GM12878 (cell line): Measurements from ENCODE around the gene CXXC1. TPM values are rescaled to one million over a fixed set of nuclear protein-coding genes. Genes with fewer than 3 reads are reported as not detected.
A peak's percentile ranks its signal among the peaks of the same experiment; 100 is the strongest.

Source experiments
- CHD4 ChIP-seq: fragments of 200-600 bp; sonication (generic); IDR thresholded peaks from 2 replicates; pipeline ENCODE4 v1.6.1; 2016; ENCODE audit warnings: mild to moderate bottlenecking
- CREB1 ChIP-seq: IDR thresholded peaks from 2 replicates; pipeline ENCODE4 v1.6.1; 2012; ENCODE audit warnings: low read depth, mild to moderate bottlenecking, inconsistent platforms
- E2F8 ChIP-seq: fragments of 450-650 bp; IDR thresholded peaks from 2 replicates; pipeline ENCODE4 v1.6.1; 2018; ENCODE audit warnings: mild to moderate bottlenecking, low read depth, moderate library complexity; ENCODE audit not compliant: partially characterized antibody
- GATAD2B ChIP-seq: fragments of 450-650 bp; conservative IDR thresholded peaks from 2 replicates; pipeline ENCODE4 v1.6.1; 2017; ENCODE audit warnings: low read depth, mild to moderate bottlenecking, moderate library complexity
- IRF4 ChIP-seq: IDR thresholded peaks from 2 replicates; pipeline ENCODE4 v1.6.1; 2011; ENCODE audit warnings: low read depth, low read length
- NR2C2 ChIP-seq: IDR thresholded peaks from 2 replicates; pipeline ENCODE4 v1.6.1; 2011; ENCODE audit warnings: borderline replicate concordance, low read depth; ENCODE audit not compliant: control insufficient read depth, insufficient read length
- RB1 ChIP-seq: fragments of 450-650 bp; formaldehyde crosslinking; IDR thresholded peaks from 2 replicates; pipeline ENCODE4 v1.6.1; 2017; ENCODE audit warnings: mild to moderate bottlenecking, borderline replicate concordance
- RCOR1 ChIP-seq: conservative IDR thresholded peaks from 2 replicates; pipeline ENCODE4 v1.6.1; 2012; ENCODE audit warnings: low read depth, low read length, improper control_type of control experiment
- REST ChIP-seq: IDR thresholded peaks from 2 replicates; pipeline ENCODE4 v1.6.1; 2012; ENCODE audit warnings: mild to moderate bottlenecking, low read depth, low read length
- polyA plus RNA-seq, 11 experiments: library from polyadenylated mRNA; depleted of rRNA in 4 of 11; unstranded in 6 of 11; stranded (reverse) in 5 of 11; fragments of >200 nt; fragmentation: Nextera tagmentation in 4 of 11; fragmentation: Illumina TruSeq in 1 of 11; extraction: Ambion mirVana in 4 of 11; extraction: Trizol in 1 of 11; gene quantifications; 1 replicate in 1 of 11; 2 replicates in 10 of 11; pipeline versions ENCODE4 v1.2.1 to v1.2.3, GENCODE V29; 2011 to 2016; ENCODE audit warnings: inconsistent platforms in 2 of 11, missing spikeins in 2 of 11, low read depth in 1 of 11
- total RNA-seq, 4 experiments: library from RNA; depleted of rRNA in 3 of 4; stranded (reverse); fragments of >200 nt in 3 of 4; fragmentation: Illumina TruSeq in 1 of 4; extraction: Trizol in 1 of 4; gene quantifications; 2 replicates each; pipeline versions ENCODE4 v1.2.1 to v1.2.3, GENCODE V29; 2013 to 2021
- TF ChIP-seq, protein P1 (sequence below): fragments of 450-650 bp; IDR thresholded peaks from 2 replicates; pipeline ENCODE4 v1.6.1; 2017; ENCODE audit warnings: mild to moderate bottlenecking, low read depth, inconsistent platforms; ENCODE audit not compliant: poor library complexity, severe bottlenecking
- TF ChIP-seq, protein P2 (sequence below): fragments of 450-650 bp; IDR thresholded peaks from 2 replicates; pipeline ENCODE4 v1.6.1; 2017; ENCODE audit warnings: mild to moderate bottlenecking
- TF ChIP-seq, protein P3 (sequence below): fragments of 450-650 bp; formaldehyde crosslinking; IDR thresholded peaks from 2 replicates; pipeline ENCODE4 v1.4.0; 2022; ENCODE audit warnings: mild to moderate bottlenecking, moderate library complexity

The CXXC1 gene
- total and polyA plus RNA-seq, 10 of the 15 experiments (the other 5 are each of a cell fraction or from before 2014, with no cell fraction given), result 9.2 to 180 (median 93.8) TPM

- peak; percentile 23 for TF ChIP-seq E2F8
- no peak for TF ChIP-seq NR2C2
- TF ChIP-seq, protein P1, sequence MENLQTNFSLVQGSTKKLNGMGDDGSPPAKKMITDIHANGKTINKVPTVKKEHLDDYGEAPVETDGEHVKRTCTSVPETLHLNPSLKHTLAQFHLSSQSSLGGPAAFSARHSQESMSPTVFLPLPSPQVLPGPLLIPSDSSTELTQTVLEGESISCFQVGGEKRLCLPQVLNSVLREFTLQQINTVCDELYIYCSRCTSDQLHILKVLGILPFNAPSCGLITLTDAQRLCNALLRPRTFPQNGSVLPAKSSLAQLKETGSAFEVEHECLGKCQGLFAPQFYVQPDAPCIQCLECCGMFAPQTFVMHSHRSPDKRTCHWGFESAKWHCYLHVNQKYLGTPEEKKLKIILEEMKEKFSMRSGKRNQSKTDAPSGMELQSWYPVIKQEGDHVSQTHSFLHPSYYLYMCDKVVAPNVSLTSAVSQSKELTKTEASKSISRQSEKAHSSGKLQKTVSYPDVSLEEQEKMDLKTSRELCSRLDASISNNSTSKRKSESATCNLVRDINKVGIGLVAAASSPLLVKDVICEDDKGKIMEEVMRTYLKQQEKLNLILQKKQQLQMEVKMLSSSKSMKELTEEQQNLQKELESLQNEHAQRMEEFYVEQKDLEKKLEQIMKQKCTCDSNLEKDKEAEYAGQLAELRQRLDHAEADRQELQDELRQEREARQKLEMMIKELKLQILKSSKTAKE, result no peak
- TF ChIP-seq, protein P2, sequence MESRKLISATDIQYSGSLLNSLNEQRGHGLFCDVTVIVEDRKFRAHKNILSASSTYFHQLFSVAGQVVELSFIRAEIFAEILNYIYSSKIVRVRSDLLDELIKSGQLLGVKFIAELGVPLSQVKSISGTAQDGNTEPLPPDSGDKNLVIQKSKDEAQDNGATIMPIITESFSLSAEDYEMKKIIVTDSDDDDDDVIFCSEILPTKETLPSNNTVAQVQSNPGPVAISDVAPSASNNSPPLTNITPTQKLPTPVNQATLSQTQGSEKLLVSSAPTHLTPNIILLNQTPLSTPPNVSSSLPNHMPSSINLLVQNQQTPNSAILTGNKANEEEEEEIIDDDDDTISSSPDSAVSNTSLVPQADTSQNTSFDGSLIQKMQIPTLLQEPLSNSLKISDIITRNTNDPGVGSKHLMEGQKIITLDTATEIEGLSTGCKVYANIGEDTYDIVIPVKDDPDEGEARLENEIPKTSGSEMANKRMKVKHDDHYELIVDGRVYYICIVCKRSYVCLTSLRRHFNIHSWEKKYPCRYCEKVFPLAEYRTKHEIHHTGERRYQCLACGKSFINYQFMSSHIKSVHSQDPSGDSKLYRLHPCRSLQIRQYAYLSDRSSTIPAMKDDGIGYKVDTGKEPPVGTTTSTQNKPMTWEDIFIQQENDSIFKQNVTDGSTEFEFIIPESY, result no peak
- no peak for TF ChIP-seq REST
- TF ChIP-seq RB1, result peak; percentile 56; the same call in 1 of the 2 replicates
- TF ChIP-seq, protein P3, sequence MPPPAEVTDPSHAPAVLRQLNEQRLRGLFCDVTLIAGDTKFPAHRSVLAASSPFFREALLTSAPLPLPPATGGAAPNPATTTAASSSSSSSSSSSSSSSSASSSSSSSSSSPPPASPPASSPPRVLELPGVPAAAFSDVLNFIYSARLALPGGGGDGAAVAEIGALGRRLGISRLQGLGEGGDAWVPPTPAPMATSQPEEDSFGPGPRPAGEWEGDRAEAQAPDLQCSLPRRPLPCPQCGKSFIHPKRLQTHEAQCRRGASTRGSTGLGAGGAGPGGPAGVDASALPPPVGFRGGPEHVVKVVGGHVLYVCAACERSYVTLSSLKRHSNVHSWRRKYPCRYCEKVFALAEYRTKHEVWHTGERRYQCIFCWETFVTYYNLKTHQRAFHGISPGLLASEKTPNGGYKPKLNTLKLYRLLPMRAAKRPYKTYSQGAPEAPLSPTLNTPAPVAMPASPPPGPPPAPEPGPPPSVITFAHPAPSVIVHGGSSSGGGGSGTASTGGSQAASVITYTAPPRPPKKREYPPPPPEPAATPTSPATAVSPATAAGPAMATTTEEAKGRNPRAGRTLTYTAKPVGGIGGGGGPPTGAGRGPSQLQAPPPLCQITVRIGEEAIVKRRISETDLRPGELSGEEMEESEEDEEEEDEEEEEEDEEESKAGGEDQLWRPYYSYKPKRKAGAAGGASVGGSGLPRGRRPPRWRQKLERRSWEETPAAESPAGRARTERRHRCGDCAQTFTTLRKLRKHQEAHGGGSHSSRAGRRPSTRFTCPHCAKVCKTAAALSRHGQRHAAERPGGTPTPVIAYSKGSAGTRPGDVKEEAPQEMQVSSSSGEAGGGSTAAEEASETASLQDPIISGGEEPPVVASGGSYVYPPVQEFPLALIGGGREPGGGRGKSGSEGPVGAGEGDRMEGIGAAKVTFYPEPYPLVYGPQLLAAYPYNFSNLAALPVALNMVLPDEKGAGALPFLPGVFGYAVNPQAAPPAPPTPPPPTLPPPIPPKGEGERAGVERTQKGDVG (CRISPR knock-in tag), result no peak
- peak; percentile 100 for TF ChIP-seq RCOR1
- TF ChIP-seq GATAD2B, result peak; percentile 41; the same call in 1 of the 2 replicates
- TF ChIP-seq CREB1, result no peak
- no peak for TF ChIP-seq IRF4
- TF ChIP-seq CHD4, result no peak
These were observed at the start of gene CXXC1 (continued) for GRCh38 chr18:50287441-50288347.
